ENCODE results near the gene PNLIPRP3. TPM values are rescaled to one million over a fixed set of nuclear protein-coding genes. Genes with fewer than 3 reads are reported as not detected.

Gene PNLIPRP3
- polyA plus RNA-seq, 1 experiment, result not detected

- TF ChIP-seq, protein P1, sequence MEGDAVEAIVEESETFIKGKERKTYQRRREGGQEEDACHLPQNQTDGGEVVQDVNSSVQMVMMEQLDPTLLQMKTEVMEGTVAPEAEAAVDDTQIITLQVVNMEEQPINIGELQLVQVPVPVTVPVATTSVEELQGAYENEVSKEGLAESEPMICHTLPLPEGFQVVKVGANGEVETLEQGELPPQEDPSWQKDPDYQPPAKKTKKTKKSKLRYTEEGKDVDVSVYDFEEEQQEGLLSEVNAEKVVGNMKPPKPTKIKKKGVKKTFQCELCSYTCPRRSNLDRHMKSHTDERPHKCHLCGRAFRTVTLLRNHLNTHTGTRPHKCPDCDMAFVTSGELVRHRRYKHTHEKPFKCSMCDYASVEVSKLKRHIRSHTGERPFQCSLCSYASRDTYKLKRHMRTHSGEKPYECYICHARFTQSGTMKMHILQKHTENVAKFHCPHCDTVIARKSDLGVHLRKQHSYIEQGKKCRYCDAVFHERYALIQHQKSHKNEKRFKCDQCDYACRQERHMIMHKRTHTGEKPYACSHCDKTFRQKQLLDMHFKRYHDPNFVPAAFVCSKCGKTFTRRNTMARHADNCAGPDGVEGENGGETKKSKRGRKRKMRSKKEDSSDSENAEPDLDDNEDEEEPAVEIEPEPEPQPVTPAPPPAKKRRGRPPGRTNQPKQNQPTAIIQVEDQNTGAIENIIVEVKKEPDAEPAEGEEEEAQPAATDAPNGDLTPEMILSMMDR (IDR thresholded peaks at IDR 0.05; ENCODE audit: insufficient read depth, low read depth, low read length), result no peak
- no peak for DNase-seq (ENCODE audit: low read depth)
- Histone ChIP-seq H3K4me3 (ENCODE audit: low read depth, low read length) (no peak overlapping the region), H3K27me3 (ENCODE audit: control insufficient read depth, insufficient read depth, low read length) (no peaks in the 10 kb centered on the region), H3K36me3 (ENCODE audit: control insufficient read depth, insufficient read depth, low read length) (no peaks in the 10 kb centered on the region)
- ChIA-PET POLR2A (no interaction called here), CTCF (interaction anchor here (1.5 kb wide), 1 partner anchor 14 kb away, joined by 3 read pairs; no protein-coding TSS in a partner anchor)
These were observed 95.2 kb downstream of the PNLIPRP3 start for GRCh38 chr10:116522803-116523381.

- Histone ChIP-seq H3K4me3 (ENCODE audit: low read depth, low read length) (no peak overlapping the region), H3K27me3 (ENCODE audit: control insufficient read depth, insufficient read depth, low read length) (no peaks in the 10 kb centered on the region), H3K36me3 (ENCODE audit: control insufficient read depth, insufficient read depth, low read length) (no peaks in the 10 kb centered on the region)
- TF ChIP-seq, protein P1 (IDR thresholded peaks at IDR 0.05; ENCODE audit: insufficient read depth, low read depth, low read length), result no peak
- ChIA-PET CTCF (interaction anchor here (0.7 kb wide), 1 partner anchor 34 kb away, joined by 3 read pairs; no protein-coding TSS in a partner anchor), POLR2A (no interaction called here)
- no peak for DNase-seq (ENCODE audit: low read depth)
These were observed 97.1 kb downstream of the PNLIPRP3 start for GRCh38 chr10:116524736-116525135.

DNA sequence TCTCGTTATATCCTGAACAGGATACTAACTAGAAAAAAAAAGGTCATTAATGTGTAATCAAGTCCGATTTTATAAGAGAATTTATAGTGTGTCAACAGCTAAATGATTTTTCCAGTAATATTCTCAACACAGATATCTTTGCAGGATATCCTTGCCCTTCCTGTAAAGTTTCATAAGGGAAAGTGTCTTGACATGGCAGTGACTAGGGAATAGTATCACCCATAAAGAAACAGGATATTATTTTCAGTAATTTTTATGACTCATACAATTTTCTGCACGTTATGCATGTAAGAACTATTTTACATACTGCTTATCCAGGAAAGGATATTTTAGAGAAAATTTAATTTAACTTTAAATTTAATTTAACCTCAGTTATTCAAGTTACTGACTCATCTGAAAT is 98.6 kb downstream of the PNLIPRP3 start:
- TF ChIP-seq, protein P1 (IDR thresholded peaks at IDR 0.05; ENCODE audit: insufficient read depth, low read depth, low read length), result no peak

More for the DNA sequence above, 98.6 kb downstream of the PNLIPRP3 start:
- H3K27me3 ChIP-seq (ENCODE audit: control insufficient read depth, insufficient read depth, low read length), result no peaks in the 10 kb centered on the region
- H3K4me3 ChIP-seq (ENCODE audit: low read depth, low read length), result no peak overlapping the region
- no peaks in the 10 kb centered on the region for H3K36me3 ChIP-seq (ENCODE audit: control insufficient read depth, insufficient read depth, low read length)
- POLR2A ChIA-PET, result no interaction called here
- CTCF ChIA-PET, result no interaction called here
- no peak for DNase-seq (ENCODE audit: low read depth)

Small RNAs within 50 kb of the gene (small RNA-seq; reads per million reads assigned to genes)
- not detected for gene SNRPGP6 (ENCODE audit: insufficient read length, low read depth, low replicate concordance)

Other genes starting within 250 kb of the PNLIPRP3 start
- gene GFRA1, start 154.6 kb upstream of the PNLIPRP3 start, polyA plus RNA-seq (2011; rRNA removed), result 25.9 and 41.6 TPM in 2 replicates
- not detected in 2 replicates for gene CCDC172, start 103.4 kb upstream of the PNLIPRP3 start, polyA plus RNA-seq (2011; rRNA removed)
- gene PNLIP, start 118.1 kb downstream of the PNLIPRP3 start, polyA plus RNA-seq (2011; rRNA removed), result not detected in 2 replicates
- gene PNLIPRP1, start 163.1 kb downstream of the PNLIPRP3 start, polyA plus RNA-seq (2011; rRNA removed), result not detected in 2 replicates
- not detected in 2 replicates for gene PNLIPRP2, start 193.1 kb downstream of the PNLIPRP3 start, polyA plus RNA-seq (2011; rRNA removed)